Endometrium (tissue), 2 donors: ENCODE results near the gene AUTS2.
A peak's percentile ranks its signal among the peaks of the same experiment; 100 is the strongest.

ENCODE experiments used
- FAIRE-seq: peaks from 2 replicates; lab custom pipeline; 2012; peaks lifted over from hg19 to GRCh38; lab: Jason Lieb, UNC
- donor health status: control.
- donor health status: control.

AUTS2 gene

DNA sequence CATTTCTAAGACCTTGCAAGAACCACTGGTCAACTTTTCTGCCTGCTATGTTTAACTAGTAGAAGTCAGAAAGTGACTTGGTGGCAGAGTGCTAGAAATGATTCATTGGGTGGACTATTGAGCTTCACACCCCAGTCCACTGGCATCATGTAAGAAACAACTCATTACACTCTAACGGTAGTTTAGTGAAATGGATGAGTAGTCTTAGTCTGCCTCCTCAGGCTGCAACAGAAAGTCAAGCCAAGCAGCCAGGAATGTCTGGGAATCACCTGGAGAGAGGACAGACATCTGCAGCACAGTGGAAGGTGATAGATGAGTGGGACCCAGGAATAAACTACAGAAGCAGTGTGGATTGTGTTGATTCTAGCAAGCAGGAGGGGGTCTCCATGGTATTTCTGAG, 125.4 kb downstream of the AUTS2 start:
- FAIRE-seq = no peak

DNA sequence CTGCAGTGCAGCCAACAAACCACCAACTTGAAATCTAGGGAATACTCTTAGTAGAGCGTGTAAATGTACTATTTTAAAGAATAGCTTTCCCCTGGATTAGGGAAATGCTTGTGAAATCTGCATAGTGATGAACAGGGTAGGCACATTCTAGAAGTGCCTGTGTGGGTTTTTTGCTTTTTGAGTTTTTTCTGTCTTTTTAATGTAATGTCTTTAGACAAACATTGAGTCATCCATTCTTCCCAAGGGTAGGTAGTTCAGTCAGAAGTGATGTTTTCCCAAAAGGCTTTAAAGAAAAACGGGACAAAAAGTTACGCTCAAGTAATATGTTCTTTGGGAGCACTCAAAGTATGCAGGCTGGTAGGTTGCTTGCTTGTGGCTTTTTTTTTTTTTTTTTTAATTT, 130.0 kb downstream of the AUTS2 start:
- FAIRE-seq = no peak

DNA sequence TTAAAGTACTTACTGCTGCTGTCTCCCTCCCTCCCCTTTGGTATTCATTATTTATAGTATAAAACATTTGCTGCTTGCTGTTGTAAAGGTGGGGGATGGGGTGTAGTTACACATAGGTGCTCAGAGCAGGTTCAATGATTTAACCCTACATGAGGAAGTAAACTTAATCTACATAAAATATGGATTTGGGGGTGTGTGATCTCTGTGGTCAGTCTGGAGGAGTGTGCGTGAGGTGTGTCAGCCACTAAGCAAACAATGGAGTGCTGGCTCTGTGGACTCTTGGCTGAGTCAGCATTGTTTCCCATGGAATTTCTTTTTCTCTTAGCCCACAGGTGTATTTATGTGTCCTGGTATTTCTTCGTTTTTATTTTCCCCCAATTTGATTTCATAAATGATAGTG, 133.9 kb downstream of the AUTS2 start:
- FAIRE-seq = no peak

DNA sequence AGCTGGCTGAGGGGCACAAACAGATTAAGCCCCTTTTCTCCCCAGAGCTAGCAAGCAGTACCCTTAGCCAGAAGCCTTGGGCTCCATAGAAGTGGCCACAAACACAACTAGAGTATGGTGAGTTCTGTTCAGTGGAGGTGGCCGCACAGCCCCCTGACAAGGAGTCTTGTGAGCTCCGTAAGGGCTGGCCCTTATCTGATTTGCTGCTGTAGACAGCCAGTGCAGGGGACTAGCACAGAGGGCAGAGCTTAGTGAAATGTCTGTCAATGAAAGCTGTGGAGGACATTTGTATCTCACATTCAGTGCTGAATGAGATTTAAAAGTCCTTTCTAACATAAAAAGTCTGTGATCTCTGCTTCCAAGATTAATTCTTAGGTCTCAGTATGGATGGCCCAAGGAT, 137.3 kb downstream of the AUTS2 start:
- no peak for FAIRE-seq

DNA sequence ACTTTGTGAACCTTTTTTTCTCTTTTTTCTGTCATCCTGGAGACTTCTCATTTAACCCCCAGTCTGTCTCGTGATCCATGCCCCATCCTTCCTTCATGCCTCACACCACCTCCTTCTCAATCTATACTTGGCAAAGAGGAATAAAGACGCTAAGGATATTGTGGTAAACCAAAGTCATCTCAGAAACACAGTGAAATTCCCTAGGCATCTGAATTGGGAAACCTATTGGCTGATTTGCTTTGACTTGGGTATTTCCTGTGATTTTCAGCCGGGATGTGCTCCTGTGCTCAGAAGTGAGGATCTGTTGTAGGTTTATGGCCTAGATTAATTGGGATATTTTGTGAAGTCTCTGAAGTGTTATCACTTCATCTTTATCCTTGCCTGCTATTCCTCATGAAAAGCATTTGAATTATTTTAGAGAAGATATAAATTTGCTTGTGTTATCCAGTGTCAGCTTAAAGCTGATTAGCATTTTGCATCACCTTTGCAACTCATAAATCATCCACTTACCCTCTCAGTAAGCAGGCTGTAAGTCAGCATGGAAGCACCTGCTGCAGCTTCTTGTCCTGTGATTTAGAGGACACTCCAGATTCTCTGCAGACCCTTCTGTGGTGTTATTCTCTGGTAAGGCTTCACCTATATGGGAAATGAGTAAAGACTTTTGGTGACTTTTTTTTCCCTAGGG, 138.0 kb downstream of the AUTS2 start:
- FAIRE-seq = no peak

DNA sequence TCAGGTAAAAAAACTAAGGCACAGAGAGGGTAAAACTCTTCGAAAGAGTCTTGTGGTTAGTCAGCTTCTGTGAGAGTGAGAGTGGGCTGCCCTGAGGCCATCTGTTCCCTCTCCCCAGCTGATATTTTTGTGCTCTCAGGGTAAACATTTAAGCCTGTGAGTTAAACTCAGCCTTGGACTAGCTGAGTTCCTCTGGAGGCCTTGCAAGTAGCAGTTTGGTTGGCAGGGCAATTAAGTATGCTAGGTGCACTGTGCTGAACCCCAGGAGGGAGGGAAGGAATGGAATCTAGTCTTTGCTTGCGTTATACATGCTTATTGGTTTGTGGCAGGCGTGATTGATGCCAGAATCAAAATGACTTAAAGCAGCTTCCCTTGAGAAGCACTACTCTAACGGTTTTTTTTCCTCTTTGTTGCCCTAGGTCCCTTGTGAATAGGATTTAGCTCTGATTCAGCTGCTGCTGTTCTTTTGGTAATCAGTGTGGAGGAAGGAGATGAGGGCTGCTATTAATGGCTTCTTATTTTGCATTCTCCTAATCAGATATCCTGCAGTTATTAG, 140.2 kb downstream of the AUTS2 start:
- no peak for FAIRE-seq

DNA sequence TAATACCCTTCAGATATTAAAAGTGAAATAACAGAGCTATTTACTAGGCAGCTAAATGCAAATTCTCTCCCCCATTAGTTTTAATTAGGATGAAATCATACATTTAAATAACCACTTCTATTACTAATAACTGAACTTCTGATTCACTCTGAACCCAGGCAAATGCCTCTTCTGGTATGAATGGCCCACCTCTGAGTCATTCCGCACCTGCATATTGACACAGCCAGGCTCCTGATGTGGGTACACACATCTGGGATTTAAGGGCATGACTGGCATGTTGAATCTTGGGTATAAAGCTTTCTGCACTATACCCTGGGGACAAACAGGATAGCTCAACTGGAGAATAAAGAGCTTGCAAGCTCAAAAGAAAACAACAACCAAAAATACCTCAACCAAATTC, 140.9 kb downstream of the AUTS2 start:
- no peak for FAIRE-seq

DNA sequence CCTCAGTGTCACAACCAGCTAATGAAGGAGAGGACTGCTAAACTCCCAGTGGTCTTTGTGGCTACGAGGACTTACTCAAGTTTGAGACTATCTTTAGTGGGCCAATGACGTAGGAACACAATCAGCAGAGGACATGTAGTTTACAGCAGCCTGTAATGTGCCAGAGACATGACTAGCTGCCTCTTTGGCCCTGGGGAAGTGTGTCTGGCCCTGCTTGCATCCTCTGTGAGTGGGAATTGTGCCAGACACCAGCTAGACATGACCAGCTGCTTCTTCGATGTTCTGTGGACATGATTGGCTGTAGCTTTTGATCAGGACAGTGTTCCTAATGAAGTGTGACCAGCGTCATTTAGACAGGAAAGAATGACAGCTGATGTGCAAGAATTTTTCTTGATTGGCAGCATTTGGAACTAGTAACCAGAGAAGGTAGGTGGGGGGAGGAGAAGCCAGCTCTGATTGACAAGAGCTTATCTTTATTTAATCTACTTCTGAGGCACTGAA, 141.7 kb downstream of the AUTS2 start:
- FAIRE-seq = no peak

DNA sequence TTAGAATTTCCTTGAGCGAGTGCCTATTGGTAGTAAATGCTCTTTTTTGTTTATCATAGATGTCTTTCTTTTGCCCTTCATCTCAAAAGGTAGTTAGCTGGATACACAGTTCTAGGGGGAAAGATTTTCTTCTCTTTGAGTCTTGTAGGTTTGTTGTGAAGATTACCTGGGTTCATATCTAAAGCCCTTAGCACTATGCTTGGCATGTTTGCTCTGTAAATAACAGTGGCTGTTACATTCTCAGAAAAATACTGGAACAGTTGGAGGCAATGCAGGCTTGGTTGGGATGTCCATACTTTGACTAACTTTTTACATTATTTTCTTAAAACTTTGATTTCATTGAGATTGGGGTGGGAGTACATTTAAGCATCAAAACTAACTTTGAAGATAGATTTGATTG, 144.0 kb downstream of the AUTS2 start:
- no peak for FAIRE-seq

DNA sequence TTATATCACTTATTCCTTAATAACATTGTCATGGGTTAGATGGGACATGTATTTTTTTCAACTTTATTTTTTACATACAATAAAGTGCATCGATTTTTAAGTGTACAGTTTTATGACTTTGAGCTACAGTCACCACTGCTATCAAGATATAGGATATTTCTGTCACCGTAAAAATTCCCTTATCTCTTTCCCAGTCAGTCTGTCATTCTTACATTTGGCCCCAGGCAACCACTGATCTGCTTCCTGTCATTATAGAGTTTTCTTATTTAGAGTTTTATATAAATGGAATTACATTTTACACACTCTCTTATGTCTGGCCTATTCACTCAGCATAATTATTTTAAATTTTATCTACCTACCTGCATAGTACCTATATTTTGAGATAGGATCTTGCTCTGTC, 145.2 kb downstream of the AUTS2 start:
- FAIRE-seq = no peak

DNA sequence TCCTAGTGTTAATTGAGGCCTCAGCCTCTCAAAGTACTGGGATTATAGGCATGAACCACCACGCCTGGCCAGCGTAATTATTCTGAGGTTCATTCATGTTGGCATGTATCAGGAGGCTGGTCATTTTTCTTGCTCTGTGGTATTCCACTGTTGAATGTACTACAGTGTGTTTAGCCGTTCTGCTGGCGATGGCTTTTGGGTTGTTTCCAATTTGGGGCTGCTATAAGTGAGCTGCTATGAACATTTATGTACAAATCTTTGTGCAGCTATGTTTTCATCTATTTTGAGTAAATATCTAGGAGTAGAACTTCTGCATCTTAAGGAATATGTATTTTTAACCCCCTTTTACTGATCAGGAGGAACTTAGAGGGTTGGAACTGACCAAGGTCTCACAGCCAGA, 145.8 kb downstream of the AUTS2 start:
- FAIRE-seq = no peak

DNA sequence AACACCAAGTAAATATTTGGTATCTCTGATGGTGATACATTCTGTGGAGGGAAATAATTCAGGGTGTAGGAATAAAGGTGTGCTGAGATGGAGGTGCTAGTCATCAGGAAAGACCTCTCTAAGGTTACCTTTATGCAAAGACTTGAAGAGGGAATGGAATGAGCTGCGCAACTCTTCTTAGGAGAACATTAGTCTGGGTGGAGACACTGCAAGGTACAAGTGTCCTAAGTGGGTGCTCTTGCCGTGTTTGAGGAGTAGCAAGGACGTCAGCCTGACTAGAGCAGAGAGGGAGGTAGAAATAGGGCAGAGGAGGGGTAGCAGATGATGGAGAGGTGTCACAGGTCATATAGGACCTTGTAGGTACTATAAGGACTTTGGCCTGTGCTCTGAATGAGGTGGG, 148.1 kb downstream of the AUTS2 start:
- no peak for FAIRE-seq

DNA sequence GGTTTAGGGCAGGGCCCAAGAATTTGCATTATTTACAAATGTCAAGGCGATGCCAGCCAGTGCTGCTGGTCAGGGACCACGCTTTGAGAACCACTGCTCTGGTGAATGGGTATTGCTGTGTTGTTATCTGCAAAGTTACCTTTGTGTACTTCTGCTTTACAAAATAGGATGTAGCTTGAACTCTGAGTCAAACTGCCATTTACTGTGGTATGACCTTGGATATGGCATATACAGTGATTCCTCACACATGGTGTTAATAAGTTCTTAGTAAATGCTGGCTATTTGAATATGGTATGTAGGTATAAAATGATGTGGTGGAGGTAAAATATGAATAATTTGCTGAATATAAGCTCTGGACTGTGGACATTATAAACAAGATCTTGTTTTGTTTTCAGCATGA, 148.9 kb downstream of the AUTS2 start:
- no peak for FAIRE-seq

DNA sequence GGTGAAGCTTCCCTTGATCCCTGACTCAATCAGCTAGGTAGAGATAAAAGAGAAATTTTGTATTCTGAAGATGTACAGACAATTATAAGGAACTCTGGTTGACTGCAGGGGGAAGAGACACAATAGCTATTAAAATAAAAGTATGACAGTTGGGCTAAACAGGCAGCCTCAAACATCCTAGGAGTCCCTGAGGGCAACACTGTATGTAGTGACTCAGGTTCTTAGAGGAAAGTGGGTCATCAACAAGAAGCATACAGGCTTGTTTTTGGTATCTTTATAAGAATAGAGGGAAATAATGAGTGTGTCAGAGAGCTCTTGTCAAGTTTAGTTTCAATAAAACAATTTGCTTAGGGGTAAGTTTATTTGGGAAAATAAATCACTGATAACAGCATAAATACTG, 150.3 kb downstream of the AUTS2 start:
- no peak for FAIRE-seq

DNA sequence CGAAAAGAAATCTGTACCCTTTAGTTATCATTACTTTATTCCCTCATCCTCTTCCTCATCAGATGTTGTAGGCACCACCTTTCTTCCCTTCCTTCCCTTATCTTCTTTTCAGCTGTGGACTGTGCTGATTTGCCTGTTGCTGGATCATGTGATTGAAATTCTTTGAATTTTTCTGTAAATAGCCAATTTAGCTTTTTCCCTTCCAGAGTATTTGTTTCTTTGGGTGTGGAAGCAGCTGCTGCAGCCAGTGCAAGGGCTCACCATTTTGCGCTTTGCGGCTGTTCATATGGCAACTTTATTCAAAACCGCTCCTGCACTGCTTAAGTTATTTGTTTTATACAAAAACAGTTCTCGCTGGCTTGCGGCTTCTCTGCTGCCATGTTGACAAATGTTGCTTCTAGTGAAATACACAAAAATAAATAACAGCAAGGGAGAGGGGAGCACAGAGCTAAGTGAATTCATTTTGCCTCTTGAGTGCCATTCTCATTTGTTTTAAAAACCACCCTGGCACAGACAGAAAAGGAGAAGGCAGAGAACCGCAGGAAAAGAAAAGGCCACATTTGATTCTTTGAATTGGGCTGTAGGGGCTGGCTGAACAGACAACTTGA, 151.2 kb downstream of the AUTS2 start:
- FAIRE-seq = no peak

DNA sequence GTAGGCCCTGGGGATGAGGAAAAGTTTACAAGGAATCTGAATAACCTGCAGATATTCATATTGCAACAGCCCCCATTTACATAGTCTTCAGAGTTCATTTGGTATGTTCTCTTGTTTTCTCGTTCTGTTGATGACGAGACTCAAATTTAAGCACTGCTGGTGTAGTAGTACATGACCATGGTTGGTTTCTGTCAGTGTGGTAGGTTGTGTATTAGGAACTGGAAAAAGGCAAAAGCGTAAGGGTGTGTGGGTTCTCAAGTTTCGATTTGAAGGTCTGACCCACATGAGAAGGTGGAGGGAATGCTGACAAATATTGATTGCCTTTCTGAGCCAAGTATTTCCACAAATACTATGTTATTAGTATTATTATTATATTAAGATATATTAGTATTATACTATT, 151.7 kb downstream of the AUTS2 start:
- FAIRE-seq = no peak

DNA sequence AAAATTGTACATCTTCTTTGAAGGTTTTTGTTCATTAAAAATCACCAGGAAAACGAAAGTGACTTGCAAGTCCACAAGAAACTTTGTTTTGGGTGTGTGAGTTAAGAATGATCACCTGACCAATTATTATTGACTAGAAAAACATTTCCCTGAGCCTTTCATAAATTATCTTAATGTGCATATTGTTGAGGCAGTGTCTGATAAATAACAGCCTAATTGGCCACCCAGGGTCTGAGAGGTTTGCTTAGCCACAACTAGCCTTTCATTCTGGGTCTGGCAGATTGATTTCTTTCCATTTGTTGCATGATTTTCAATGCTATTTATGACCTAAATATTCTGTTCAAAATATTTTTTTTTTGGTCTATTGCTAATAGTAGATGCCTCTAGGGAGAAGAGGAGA, 152.8 kb downstream of the AUTS2 start:
- peak; percentile 35 for FAIRE-seq

DNA sequence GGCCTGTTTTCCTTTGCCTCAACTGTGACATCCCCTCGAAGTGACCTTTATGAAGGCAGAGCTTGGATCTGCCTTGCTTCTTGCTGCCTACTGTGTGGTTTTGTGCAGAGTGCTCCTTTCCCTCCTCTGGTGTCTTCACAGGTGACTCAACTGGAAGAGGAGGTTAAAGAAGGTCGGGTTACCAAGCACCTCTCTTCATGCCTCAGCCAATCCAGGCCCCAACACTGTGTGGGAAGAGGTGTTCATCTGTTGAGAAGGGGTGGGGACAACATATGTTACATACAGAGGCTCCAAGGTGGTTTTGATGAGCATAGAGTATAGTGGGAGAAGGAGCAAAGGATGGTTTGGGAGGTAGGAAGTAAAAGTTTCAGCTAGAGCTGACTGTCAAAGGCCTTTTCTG, 155.7 kb downstream of the AUTS2 start:
- FAIRE-seq = no peak

DNA sequence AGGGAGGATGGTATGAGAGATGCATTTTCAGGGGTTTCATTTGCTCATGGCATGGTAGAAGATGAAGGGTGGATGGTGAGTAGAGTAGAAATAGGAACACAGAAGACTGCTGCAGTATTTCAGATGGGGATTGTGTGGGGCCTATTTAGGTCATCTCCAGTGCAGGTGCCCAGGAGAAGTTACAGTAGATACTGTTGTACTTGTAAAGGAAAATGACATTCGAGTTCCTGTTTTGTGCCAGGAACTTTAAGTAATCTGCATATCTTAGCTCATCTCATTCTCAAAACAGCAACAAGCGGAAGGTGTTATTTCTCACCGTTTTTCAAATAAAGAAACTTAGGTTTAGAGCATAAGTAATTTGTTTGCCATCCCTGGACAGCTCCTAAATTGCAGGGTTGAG, 156.2 kb downstream of the AUTS2 start:
- no peak for FAIRE-seq

DNA sequence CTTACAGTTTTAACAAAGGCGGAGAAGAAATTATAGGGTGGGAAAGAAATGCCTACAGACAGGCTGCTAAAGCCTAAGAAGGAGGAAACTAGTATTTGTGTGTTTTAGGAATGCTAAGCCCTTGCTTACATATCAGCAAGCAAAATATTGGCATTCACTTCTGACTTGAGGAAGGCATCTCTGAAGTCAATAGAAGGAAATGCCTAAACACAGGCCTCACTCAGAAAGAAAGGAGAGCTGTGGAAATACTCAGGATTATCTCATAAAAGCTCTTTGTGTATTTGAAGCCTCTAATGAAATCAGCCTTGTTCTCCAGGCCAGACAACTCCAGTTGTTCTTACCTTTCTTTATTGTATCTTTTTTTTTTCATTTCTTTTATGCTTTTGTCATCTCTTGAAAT, 158.0 kb downstream of the AUTS2 start:
- peak; percentile 12 for FAIRE-seq

DNA sequence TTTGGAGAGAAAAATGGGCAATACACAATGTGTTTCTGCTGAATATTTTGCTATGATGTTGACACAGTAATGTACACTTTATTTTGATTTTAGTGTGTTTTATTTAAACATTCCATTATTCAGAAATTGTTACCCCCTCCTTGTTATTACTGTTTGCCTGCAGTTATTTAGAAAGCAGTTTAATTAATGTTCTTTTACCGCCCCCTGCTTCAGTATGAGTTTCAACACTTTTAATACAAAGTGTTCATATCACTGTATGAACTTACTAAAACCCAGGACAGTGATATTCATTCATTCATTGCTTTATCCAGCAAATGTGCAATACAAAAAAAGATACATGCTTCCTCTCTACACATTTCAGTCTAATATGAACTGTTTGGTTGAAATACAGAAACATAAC, 159.3 kb downstream of the AUTS2 start:
- FAIRE-seq = no peak

DNA sequence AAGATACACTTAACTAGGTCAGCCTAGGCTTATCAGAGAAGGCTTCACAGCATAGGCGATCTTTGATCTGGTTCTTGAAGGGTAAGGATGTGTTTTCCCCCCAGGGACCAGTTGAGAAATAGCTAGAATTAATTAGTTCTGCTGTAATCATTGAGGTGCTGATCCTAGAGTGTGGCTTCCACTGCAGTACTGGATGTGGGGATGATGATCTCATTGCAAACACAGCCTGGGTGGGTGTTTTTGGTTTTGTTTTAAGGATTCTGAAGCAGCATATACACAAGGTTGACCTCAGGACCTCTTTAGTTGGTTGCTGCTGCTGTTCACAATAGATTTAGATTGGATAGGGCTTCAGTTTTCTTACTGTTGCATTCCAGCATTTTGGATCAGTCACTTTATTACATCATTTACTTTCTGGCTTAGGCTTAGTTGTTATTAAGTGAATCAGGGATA, 159.7 kb downstream of the AUTS2 start:
- FAIRE-seq = no peak

DNA sequence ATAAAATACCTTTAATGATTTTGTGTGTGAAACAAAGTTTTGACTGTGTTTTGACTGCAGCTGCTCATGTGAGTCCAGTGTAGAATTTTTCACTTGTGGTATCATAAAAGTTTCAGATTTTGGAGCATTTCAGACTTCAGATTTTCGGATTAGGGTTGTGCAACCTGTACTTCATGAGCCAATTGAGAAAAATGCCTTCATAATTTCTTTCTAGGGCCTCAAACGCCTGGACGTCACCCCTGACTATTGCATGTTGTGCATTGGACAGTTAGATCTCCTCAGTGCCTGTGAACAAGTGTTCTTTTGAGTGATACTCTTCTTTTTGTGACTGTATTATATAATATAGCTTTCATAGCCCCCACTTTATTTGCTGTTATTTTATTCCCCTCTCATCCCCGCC, 161.1 kb downstream of the AUTS2 start:
- FAIRE-seq = no peak
